GM20431 (cell line): ENCODE results near the gene CDKAL1.

Experiments
- in situ Hi-C: fragments of 300-500 bp; cut with MseI, MboI; formaldehyde crosslinking; loops from one replicate; pipeline ENCODE4 v1.15.0; 2020; ENCODE audit warnings: low sequenced_read_pairs; ENCODE audit not compliant: unreplicated experiment

The CDKAL1 gene

DNA sequence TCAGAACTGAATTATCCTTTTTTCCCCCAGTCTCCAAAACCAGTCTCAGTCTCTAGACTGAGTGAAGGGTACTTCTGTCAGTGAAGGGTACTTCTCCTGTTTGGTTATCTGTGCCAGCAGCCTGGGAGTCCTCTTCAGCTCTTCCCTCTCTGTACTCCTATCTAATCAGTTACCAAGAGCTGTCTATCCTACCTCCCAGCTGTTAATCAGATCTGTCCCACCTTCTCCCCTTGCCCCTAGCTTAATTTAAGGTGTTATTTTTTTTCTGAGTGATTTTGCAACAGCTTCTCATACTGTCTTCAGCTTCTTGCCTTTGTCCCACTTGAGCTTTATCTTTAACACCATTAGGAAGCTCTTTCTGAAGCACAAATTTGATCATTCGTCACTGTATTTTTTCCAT lies 567.4 kb downstream of the CDKAL1 start:
- in situ Hi-C loops: no loop called here

DNA sequence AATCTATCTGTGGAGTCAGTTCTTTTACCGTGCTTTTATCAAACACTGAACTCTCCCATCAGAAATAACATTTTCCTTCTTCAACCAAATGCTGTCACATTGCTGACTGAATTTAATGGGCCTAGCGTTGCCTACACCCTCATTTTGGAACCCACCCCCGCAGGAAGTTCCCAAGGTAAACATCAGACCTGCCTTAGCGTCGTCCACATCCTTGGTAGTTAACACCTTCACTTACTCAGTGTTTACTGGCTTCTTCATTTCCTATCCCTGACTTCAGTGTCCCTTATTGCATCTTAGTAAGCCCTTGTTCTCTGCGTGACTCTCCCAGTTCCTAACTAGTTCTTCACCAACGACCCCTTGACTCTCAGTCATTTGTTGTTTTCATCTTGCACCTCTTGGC lies 567.9 kb downstream of the CDKAL1 start:
- in situ Hi-C loops: no loop called here

DNA sequence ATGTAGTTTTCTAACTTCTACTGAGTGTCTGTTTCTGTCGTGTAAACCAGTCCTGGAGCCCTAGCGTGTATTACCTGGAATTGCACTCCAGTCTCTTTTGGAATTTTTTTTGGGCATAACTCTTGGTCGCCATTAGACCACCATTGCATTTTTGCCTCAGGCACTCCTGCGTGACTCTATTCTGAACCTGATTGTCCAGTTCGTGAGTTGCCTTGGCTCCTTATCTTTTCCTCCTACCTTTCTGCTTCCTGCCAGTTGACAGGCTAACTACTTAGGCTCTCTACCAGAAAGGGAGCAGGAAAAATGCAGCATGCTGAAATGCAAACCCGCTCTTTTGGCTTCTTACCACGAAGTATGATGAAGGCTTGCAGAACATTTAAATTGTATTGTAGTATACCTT lies 568.4 kb downstream of the CDKAL1 start:
- in situ Hi-C loops: no loop called here

DNA sequence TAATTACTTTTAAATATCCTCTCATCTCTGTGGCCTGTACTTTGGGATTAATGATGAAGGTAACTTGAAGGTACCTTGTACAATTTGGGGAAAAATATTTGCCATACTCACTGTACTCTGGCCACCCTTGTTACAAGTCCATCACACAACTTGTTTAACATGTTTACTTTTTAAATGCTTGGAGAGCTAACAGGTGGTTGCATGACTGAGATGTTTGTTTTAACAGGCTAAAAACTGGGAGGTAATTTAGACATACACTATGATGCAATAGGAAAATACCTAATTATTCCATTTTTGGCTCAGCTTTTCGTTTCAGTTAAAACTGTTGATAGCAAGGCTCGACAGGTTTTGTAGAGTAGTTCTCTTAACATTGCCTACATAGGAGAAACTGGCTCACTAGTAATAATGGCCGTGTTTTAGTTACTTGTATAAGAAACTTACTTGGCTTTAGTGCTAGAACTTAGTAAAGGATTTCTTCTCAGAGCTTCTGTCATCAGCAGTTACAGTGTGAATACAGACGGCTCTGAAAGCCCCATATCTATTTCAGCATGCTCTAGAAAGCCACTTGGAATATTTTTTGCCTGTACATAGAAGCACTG lies 569.5 kb downstream of the CDKAL1 start:
- in situ Hi-C loops: no loop called here

DNA sequence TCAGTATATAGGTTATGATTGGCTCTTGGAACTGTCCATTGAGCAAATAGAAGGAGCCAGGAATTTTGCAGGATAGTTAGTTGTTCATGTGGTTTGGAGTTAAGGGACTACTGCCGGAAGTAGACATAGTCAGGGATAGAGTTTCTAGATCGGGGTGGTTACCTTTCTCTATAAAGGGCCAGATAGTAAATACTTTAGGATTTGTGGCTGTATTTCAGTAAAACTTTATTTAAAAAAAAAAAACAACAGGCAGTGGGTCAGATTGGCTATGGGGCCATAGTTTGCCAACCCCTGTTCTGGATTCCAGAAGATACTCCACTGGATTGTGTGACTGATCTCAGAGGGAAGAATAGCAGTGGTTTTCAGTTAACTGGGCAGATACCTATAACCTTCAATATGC lies 570.0 kb downstream of the CDKAL1 start:
- in situ Hi-C loops: no loop called here

DNA sequence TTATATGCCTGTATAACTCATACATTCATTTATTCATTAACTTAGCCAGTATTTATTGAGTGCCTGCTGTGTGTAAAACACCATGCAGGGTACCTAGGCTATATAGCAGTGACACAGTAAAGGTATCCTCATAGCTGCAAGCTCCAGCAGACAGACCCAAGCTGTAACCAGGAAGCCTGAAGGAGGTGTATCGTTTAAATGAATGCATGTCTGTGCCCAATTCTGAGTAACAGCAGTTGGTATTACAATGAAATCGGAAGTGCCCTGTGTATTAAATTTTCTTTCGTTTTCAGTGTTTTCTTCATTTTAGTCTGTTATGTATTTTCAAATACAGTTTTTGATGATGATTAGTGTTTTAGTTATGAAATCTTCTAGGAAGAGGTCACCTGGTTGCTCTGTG lies 573.5 kb downstream of the CDKAL1 start:
- in situ Hi-C loops: no loop called here

DNA sequence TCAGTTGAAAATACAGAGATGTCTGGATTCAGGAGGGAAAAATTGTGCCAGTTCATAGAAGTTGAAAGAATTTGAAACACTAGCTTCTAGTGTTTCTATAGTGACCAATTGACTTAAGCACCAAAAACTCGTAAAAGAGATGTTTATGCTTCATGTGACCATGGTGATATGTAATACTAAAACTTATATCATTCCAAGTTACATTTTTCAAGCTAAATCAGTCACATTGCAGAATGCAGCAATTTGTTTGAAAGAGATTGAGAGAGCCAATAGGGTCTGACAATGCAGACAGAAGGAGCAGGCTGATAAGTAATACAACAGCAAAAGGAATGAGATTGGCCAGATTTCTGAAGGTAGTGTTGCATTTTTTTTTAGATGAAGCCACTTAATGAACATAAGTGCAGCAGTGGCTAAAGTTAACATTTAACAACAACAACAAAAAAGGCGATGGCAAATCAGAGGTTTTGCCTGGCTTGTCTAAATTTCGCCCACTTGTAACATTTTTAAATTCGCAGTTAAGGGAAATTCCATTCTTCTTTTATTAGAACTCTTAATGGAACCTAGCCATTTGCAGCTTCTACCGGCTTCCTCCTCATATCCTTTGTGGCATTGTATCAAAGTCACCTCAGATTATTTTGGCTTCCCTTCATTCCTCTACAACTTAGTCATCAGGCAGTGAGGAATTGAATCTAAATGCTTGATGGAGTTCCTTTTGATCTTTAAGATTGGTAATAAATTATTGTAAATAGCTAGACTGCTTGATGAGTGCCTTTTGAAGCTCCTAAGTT lies 575.3 kb downstream of the CDKAL1 start:
- in situ Hi-C loops: no loop called here

DNA sequence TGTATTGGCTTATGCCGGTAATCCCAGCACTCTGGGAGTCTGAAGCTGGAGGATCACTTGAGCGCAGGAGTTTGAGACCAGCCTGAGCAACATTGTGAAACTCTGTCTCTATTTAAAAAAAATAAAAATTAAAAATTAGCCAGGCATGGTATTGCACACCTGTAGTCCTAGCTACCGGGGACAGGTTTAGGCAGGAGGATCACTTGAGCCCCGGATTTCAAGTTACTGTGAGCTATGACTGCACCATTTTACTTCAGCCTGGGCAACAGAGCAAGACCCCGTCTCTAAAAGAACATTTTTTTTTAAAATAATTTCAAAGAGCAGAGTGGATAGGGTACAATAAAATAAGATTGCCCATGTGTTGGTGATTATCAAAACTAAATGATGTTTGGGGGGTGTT lies 576.4 kb downstream of the CDKAL1 start:
- in situ Hi-C loops: no loop called here

DNA sequence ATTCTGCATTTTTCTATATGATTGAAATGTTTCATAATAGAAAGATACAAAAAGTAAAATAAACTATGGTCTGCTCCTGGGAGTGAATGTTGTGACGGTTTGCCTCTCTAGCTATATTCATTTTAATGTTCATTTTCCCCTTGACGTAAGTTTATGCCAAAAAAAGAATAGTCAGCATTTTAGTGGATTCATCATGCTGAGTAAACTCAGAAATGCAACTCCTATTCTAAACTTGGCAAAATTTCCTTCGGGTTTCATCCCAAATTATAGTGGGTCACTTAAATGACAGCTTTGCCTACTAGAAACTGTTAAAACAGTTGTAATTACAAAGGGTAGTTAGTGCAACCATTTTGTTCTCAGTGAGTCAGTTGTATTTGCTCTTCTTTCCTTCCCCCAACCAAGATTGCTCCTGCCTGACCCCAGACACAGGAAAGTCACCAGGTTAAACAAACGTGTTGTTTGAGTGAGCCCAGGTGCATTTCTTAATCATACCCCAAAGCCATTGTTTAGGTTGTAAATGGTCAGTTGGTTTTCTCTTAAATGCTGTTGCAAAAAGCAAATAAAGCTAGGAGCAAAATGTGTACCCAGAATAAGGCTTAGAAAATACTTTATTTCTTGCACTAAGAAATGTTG lies 577.0 kb downstream of the CDKAL1 start:
- in situ Hi-C loops: no loop called here

DNA sequence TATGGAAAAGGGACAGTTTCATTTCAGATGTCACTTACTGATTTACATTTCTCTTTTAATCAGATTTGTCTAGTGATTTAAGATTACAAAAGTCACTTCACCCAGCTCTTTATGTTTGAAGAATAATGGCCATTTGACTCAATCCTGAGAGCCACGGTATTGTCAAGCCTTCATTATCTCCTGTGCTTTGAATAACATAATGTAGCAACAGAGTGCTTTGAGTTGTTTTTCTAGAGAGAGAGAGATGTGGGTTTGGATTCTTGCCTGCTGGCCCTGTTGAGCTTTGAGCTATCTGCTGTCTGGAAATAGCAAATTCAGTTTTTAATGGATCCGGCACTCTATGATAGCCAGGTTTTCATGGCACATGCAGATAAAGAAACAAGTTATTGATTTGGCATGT lies 580.9 kb downstream of the CDKAL1 start:
- in situ Hi-C loops: no loop called here

DNA sequence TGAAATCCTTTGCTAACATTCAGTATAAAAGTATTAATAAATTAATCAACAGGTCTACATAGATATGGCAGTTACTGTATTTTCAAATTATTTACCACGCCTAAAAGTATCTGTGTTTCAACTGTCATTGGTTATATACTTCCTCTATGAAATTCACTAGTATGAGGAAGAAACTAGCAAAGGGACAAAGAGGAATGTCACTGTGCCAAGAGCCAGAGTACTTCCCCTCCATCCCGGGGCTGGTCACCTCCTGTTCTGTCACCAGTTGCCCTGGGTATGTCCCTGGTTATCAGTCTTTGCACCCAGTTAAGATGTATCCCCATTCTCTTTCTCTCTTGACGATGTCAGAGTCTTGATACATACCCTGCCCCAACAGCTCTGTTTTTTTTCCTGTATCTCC lies 582.5 kb downstream of the CDKAL1 start:
- in situ Hi-C loops: no loop called here

DNA sequence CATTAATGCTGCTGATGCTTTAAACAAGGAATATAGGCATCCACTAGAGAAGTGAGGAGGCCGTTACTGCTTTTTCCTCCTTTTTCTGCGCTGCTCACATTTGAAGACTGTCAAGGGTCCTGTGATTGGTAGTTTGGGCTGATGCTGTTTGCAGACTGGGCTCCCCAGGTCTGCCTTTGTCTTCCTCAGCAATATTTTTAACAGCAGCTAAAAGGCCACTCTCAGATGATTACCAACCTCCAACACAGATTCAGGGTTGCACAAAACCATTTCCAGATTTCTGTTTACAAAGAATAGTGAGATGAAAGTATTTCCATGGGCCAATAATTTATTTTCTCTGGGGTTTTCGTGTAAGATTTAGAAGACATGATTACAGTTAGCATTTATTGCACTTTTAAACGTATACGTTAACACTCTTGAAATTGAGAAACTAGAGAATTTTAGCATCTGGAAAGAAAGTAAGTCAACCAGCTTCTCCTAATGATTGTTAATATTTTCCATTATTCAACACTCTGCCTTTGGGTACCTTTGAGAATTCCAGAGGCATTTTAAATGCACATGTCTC lies 584.0 kb downstream of the CDKAL1 start:
- in situ Hi-C loops: no loop called here

DNA sequence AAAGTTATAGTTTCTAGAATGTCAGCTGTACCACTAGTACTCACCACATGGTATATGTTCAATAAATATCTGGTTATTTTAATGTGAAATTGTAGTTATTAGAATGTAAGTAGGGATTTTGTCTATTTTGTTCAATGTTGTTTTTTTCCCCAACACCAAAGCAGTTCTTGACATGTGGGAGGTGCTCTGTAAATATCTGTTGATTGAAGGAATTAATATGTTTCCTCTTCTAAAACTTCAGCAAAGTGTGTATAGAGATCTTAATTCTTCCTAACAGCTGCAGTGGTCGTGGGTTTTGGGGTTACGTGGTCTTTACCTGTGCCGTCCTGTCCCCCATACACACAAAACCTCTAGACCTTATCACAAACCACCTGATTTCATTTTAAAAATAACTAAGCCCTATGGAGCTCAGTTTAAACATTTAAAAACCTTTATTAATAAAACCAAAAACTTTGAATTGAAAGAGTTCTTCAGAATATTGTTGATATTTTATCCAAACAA lies 587.4 kb downstream of the CDKAL1 start:
- in situ Hi-C loops: no loop called here

DNA sequence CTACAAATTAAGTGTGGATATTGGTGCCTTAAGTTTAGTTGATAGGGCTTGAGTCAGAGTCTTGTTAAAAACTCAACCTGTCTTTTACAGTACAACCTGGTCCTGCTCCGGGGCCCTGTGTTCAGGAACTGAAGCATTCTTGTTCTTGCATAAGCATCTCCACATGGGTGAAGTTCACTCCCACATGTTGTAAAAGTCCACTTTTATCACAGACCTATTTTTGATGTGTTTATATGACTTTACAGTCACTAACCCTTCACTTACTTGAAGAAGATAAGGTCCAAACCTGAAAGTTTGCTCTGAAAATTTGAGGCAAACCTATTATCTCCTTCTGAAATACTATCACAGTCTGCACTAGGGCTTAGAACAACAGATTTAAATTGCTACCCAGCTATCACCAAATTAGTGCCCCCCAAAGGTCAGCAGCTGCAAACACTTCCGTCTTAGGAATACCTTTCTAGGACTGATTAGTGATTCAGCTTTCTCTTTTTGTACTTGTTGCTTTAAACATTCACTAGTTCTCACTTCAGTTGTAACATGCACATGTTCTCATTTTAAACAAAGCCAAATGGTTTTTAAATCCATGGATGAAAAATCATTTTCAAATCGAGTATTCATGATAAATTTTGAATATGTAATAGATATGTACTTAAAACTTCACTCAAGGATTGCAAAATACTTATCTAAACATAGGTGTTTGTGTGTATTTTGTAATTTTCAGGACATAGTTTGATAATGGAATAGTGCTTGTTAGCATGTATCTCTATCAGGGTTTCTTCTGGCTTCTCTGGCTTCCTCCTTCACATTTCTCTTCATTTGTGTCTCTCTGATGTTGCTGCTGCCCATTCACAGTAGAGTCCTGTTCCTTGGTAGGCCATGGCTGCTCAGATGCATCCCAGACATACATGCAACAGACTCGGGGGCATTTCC lies 589.5 kb downstream of the CDKAL1 start:
- in situ Hi-C loops: no loop called here

DNA sequence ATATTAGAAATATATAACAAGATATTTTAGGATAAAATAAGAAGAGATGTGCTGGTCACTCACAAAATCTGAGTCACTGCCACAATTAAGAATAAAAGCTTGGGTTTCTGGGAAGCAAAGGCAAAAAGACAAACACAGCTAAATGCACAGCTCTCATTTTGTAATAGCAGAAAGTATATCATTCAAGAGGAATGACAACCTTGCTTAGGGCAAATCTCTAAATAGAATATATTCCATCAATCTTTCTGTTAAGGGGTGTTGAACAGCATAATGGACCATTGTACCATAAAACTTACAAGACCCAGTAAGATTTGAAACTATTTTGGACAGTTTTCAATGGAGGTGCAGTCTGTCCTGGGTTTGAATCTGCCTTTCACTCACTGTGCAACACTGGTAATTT lies 594.3 kb downstream of the CDKAL1 start:
- in situ Hi-C loops: no loop called here

DNA sequence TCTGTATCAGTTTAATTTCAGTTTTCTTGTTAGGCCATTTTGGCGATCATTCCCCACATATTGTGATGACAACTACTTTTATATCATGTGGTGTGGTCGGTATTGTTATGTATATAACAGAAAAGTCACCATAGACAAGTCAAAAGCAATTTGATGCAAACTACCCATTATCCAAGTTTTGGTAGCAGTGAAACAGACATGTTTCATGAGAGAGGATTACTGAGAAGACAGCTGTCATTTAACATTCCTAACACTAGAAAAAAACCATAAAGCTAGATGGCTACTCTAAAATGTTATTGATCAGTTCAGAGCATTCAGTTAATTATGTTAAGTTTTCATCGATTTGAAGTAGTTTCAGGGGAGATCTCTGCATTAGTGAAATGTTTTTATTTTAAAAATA lies 597.1 kb downstream of the CDKAL1 start:
- in situ Hi-C loops: no loop called here

DNA sequence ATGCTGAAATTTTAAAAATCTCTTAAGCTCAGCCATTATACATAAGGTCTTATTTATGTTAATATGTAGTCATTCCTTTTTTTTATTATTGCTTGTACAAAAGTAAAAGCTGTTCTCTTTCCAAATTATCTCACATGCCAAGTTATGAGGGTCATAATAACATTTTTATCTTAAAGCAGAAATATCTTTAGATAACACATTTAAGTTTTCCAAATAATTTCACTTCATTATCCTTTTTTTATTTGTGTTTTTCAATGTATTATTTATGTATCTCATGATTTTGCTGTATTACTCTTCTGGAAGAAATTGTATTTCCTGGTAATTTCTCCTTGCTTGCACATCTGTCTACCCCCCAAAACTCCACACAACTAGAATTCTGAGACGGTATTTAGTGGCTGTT lies 598.2 kb downstream of the CDKAL1 start:
- in situ Hi-C loops: no loop called here

DNA sequence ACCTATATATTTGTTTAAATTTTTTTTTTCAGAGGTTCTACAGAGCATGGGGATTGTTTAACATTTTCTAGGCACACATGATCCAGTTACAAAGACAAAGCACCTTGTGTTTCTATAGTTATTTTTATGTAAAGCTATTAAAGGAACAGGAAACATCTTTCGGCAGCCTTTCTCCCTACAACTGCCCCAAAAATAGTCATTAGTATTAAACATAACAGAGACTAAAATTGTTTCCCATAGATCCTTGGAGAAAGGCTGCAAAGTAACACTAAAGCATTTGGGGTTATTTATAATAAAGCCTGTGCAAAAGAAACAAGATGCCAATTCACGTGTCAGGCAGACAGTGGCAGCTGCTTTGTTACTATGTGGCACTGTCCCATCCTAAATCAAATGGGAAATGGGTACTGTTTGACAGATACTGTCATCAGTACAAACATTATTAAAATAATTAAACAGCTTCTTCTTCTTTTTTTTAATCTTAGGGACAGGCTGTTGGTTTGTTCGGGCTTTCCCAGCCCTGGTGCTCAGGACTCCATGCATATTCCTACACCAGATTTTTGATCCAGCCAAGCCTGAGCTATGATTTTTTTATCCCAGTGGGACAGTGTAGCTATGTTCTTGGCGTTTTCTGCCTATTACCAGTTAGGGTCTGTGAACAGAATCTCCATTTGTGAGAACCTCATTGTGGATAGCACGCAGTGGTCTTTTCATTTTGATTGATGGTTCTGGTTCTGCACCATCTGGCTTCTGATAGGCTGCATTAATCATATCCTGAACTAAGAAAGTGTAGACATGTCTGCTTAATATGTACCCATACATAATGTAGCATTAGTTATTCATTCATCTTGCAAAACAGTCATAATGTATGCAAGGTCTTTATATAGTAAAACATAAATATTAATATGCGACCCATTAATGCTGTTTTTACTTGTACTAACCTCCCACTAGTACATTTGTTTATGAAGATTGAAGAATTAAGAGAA lies 598.9 kb downstream of the CDKAL1 start:
- in situ Hi-C loops: no loop called here

DNA sequence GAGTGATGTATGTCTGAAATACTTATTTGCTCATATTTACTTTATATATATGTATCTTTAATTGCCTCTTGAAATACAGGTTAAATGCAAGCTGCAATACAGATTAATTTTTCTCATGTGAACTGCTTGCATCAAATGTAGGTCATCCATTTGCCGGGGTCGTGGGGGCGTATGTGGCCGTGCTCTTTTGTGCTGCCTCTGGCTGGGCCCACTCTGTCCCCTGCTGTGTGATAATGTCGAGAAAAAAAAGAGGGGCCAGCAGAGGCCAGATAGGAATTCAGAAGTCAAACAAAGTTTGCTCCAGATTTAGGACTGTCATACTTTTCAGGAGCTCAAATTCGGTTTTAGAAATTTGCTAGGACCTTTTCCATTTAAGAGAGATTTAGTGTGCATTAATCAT lies 599.6 kb downstream of the CDKAL1 start:
- in situ Hi-C loops: no loop called here
